Mammary epithelial cell (primary cell): ENCODE data around the gene LDLRAD4.

ENCODE experiments used
- EZH2 ChIP-seq: IDR thresholded peaks from 2 replicates; pipeline ENCODE4 v1.6.1; 2012; ENCODE audit warnings: low read length, inconsistent platforms, borderline replicate concordance
- TF ChIP-seq, protein P1 (sequence below), 2 donors: IDR thresholded peaks in 1 of 2; conservative IDR thresholded peaks in 1 of 2; 2 replicates each; pipeline ENCODE4 v1.5.1; 2011 to 2012; ENCODE audit warnings: inconsistent platforms in 2 of 2, low read length in 2 of 2, mild to moderate bottlenecking in 2 of 2, control low read depth in 1 of 2, low read depth in 1 of 2; ENCODE audit not compliant: insufficient read depth in 1 of 2; ENCODE audit errors: extremely low read depth in 1 of 2

DNA sequence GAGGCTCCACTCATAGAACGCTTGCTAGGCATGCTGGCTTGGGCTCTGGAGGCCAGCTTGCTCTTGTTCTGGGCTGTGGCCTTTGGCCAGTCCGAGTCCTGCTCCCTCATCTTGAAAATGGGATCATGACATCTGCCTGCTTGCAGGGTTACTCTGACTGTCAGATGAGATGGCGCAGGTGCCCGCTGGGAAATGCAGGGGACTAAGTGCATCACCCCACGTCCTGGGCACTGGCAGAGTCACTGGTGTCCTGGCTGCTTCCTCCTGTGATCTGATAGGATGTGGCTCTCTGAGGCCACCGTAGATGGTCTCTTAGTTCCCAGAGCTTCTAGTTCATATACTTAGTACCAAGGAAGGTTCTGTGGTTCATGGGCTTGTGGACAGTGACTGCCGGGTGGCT lies 18.5 kb downstream of the LDLRAD4 start:
- TF ChIP-seq, protein P1, sequence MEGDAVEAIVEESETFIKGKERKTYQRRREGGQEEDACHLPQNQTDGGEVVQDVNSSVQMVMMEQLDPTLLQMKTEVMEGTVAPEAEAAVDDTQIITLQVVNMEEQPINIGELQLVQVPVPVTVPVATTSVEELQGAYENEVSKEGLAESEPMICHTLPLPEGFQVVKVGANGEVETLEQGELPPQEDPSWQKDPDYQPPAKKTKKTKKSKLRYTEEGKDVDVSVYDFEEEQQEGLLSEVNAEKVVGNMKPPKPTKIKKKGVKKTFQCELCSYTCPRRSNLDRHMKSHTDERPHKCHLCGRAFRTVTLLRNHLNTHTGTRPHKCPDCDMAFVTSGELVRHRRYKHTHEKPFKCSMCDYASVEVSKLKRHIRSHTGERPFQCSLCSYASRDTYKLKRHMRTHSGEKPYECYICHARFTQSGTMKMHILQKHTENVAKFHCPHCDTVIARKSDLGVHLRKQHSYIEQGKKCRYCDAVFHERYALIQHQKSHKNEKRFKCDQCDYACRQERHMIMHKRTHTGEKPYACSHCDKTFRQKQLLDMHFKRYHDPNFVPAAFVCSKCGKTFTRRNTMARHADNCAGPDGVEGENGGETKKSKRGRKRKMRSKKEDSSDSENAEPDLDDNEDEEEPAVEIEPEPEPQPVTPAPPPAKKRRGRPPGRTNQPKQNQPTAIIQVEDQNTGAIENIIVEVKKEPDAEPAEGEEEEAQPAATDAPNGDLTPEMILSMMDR (conservative IDR thresholded peaks at IDR 0.05 in 1 of 2, IDR thresholded peaks at IDR 0.05 in 1 of 2; ENCODE audit: extremely low read depth in 1 of 2, insufficient read depth in 1 of 2, low read depth in 1 of 2, low read length in 2 of 2): no peak
- no peak for TF ChIP-seq EZH2
